ENCODE results near the gene CADPS.

Gene CADPS

GRCh38 chr3:62531493-62531892 lies 343.7 kb downstream of the CADPS start:
- no peak for DNase-seq (ENCODE audit: low read depth)
- TF ChIP-seq CTCF (IDR thresholded peaks at IDR 0.05; ENCODE audit: low read depth, low read length, missing control alignments) = no peak
- no peak overlapping the region for H3K4me3 ChIP-seq (ENCODE audit: low read depth, low read length)

GRCh38 chr3:62529230-62529629 lies 346.0 kb downstream of the CADPS start:
- no peak overlapping the region for H3K4me3 ChIP-seq (ENCODE audit: low read depth, low read length)
- DNase-seq (ENCODE audit: low read depth) = no peak
- TF ChIP-seq CTCF (IDR thresholded peaks at IDR 0.05; ENCODE audit: low read depth, low read length, missing control alignments) = no peak

- DNase-seq (ENCODE audit: low read depth) = no peak
- no peak overlapping the region for H3K4me3 ChIP-seq (ENCODE audit: low read depth, low read length)
- TF ChIP-seq CTCF (IDR thresholded peaks at IDR 0.05; ENCODE audit: low read depth, low read length, missing control alignments) = no peak
Observed at GRCh38 chr3:62527474-62527873, 347.7 kb downstream of the CADPS start.

GRCh38 chr3:62525281-62525680 lies 349.9 kb downstream of the CADPS start:
- TF ChIP-seq CTCF (IDR thresholded peaks at IDR 0.05; ENCODE audit: low read depth, low read length, missing control alignments) = no peak
- H3K4me3 ChIP-seq (ENCODE audit: low read depth, low read length) = no peak overlapping the region
- DNase-seq (ENCODE audit: low read depth) = no peak

- no peak for TF ChIP-seq CTCF (IDR thresholded peaks at IDR 0.05; ENCODE audit: low read depth, low read length, missing control alignments)
- no peak for DNase-seq (ENCODE audit: low read depth)
- no peak overlapping the region for H3K4me3 ChIP-seq (ENCODE audit: low read depth, low read length)
Observed at GRCh38 chr3:62523672-62524071, 351.5 kb downstream of the CADPS start.

GRCh38 chr3:62521464-62522105 lies 353.6 kb downstream of the CADPS start:
- no peak for DNase-seq (ENCODE audit: low read depth)
- no peak for TF ChIP-seq CTCF (IDR thresholded peaks at IDR 0.05; ENCODE audit: low read depth, low read length, missing control alignments)
- H3K4me3 ChIP-seq (ENCODE audit: low read depth, low read length) = no peak overlapping the region

- no peak for DNase-seq (ENCODE audit: low read depth)
- no peak for TF ChIP-seq CTCF (IDR thresholded peaks at IDR 0.05; ENCODE audit: low read depth, low read length, missing control alignments)
- no peak overlapping the region for H3K4me3 ChIP-seq (ENCODE audit: low read depth, low read length)
Observed at GRCh38 chr3:62503516-62503915, 371.7 kb downstream of the CADPS start.

Measured in GM12864 (cell line).